ENCODE data around the gene NXPH4. TPM values are rescaled to one million over a fixed set of nuclear protein-coding genes. Genes with fewer than 3 reads are reported as not detected.

Gene NXPH4
- total and polyA plus RNA-seq, 10 of the 15 experiments (the other 5 are each of a cell fraction or from before 2014, with no cell fraction given), result 0.03 to 0.26 TPM; not detected in 8

DNA sequence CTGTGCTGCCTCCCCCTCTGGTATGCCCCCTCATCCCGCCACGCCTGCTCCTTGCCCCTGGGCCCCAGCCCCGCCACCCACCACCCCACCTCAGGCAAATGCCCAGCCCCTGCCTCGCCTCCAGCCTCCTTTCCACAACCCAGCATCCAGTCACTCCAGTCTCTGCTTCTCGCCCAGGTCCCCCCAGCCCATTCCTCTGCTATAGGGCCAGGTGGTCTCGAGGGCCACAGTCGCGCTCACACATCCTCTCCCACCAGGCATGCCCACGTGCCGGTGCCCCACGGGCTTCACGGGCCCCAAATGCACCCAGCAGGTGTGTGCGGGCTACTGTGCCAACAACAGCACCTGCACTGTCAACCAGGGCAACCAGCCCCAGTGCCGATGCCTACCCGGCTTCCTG is 6.1 kb upstream of the NXPH4 start:
- Histone ChIP-seq H3K4me3 (no peak overlapping the region), H3K79me2 (ENCODE audit: control insufficient read depth, insufficient read depth, low read length) (no peaks in the 10 kb centered on the region), H3K9me3 (replicated peaks; ENCODE audit: control insufficient read depth, insufficient read depth, low read length) (no peaks in the 10 kb centered on the region), H3K27ac (ENCODE audit: control insufficient read depth, insufficient read depth) (no peak overlapping the region), H2AFZ (ENCODE audit: control insufficient read depth, low read depth, low read length) (no peak overlapping the region), H3K4me1 (ENCODE audit: control insufficient read depth, insufficient read depth, low read length) (peaks cover 2% of the 10 kb centered on the region), H3K36me3 (ENCODE audit: control insufficient read depth in 2 of 2, insufficient read depth in 2 of 2, low read length in 1 of 2) (no peaks in the 10 kb centered on the region), H3K4me2 (ENCODE audit: control insufficient read depth, insufficient read depth) (no peak overlapping the region), H3K27me3 (replicated peaks in 1 of 2; ENCODE audit: control insufficient read depth in 2 of 2, insufficient read depth in 2 of 2, low read length in 1 of 2) (peaks cover 4 to 5% of the 10 kb centered on the region in 2 experiments; a peak in 3 of 4 replicates), H3K9ac (ENCODE audit: control insufficient read depth, insufficient read depth, low read length) (no peak overlapping the region), H4K20me1 (ENCODE audit: control insufficient read depth, insufficient read depth) (no peaks in the 10 kb centered on the region)
- DNase-seq (ENCODE audit: low read depth, low spot score) (no peak), FAIRE-seq (no peak), ATAC-seq (no peak)
- ChIA-PET CTCF (no interaction called here), SMC1A (ENCODE audit: uncharacterized antibody, unreplicated experiment) (no interaction called here), RAD21 (ENCODE audit: unreplicated experiment) (no interaction called here), POLR2A (no interaction called here)
- WGBS (ENCODE audit: insufficient coverage, insufficient replicate concordance, low lambda C conversion rate, missing lambda C conversion rate), result 36% methylated on average over 13 of the region's 15 CpGs
- TF ChIP-seq, protein P1, sequence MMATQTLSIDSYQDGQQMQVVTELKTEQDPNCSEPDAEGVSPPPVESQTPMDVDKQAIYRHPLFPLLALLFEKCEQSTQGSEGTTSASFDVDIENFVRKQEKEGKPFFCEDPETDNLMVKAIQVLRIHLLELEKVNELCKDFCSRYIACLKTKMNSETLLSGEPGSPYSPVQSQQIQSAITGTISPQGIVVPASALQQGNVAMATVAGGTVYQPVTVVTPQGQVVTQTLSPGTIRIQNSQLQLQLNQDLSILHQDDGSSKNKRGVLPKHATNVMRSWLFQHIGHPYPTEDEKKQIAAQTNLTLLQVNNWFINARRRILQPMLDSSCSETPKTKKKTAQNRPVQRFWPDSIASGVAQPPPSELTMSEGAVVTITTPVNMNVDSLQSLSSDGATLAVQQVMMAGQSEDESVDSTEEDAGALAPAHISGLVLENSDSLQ (IDR thresholded peaks at IDR 0.05), result no peak
- TF ChIP-seq NFXL1 (IDR thresholded peaks at IDR 0.05; ENCODE audit: borderline replicate concordance) (no peak), BHLHE40 (IDR thresholded peaks at IDR 0.05; ENCODE audit: borderline replicate concordance in 1 of 2, low read depth in 2 of 2, low read length in 1 of 2) (no peak), RAD51 (IDR thresholded peaks at IDR 0.05) (no peak), ZNF217 (IDR thresholded peaks at IDR 0.05) (no peak), SP1 (IDR thresholded peaks at IDR 0.05; ENCODE audit: low read depth, low read length) (no peak), ETV6 (conservative IDR thresholded peaks at IDR 0.05 in 1 of 2, IDR thresholded peaks at IDR 0.05 in 1 of 2; ENCODE audit: borderline replicate concordance in 1 of 2, low read depth in 1 of 2) (no peak), IKZF1 (conservative IDR thresholded peaks at IDR 0.05) (no peak), SRF (IDR thresholded peaks at IDR 0.05; ENCODE audit: low read depth in 2 of 2, low read length in 2 of 2) (no peak), CREM (IDR thresholded peaks at IDR 0.05; ENCODE audit: low read depth) (no peak), ZSCAN29 (IDR thresholded peaks at IDR 0.05) (no peak), HDAC2 (IDR thresholded peaks at IDR 0.05) (no peak)
- intact Hi-C loops (cut with micrococcal nuclease; ENCODE audit: unreplicated experiment), result no loop called here
- in situ Hi-C loops (cut with MboI), result loop anchor here (5.0 kb wide), 1 partner anchor 37 kb away; no protein-coding TSS in a partner anchor
- BruUV-seq (replicated peaks), result no TSS peak
